GM23338 (cell line): ENCODE measurements around the gene WWOX. TPM values are rescaled to one million over a fixed set of nuclear protein-coding genes. Genes with fewer than 3 reads are reported as not detected.

ENCODE experiments used
- ATAC-seq: fragments of 200-7000 bp; cut with Tn5 transposase; 3 replicates; pipeline ENCODE4 v1.9.1; 2020
- DNase-seq: peaks from one replicate; pipeline ENCODE4 v3.0.0-alpha.2; 2015; ENCODE audit warnings: low spot score
- H2AFZ ChIP-seq: fragments of 200-600 bp; sonication (generic); 2 replicates; pipeline ENCODE4 v1.8.0; 2016; ENCODE audit warnings: antibody characterized with exemption, mild to moderate bottlenecking, moderate library complexity
- H3F3A ChIP-seq: fragments of 200-600 bp; sonication (generic); replicated peaks from 2 replicates; pipeline ENCODE4 v1.8.0; 2017; ENCODE audit warnings: antibody characterized with exemption, mixed run types, low read depth
- H3K27ac ChIP-seq: fragments of 200-600 bp; sonication (generic); 2 replicates; pipeline ENCODE4 v1.6.1; 2016; ENCODE audit warnings: low read depth
- H3K27me3 ChIP-seq: fragments of 200-600 bp; sonication (generic); 2 replicates; pipeline ENCODE4 v1.8.0; 2016; ENCODE audit warnings: mild to moderate bottlenecking, mixed run types, moderate library complexity; ENCODE audit not compliant: insufficient read depth
- H3K36me3 ChIP-seq: fragments of 200-600 bp; sonication (generic); 2 replicates; pipeline ENCODE4 v1.8.0; 2016; ENCODE audit warnings: mild to moderate bottlenecking; ENCODE audit not compliant: insufficient read depth
- H3K4me1 ChIP-seq: fragments of 200-600 bp; sonication (generic); 2 replicates; pipeline ENCODE4 v1.8.0; 2016; ENCODE audit warnings: mild to moderate bottlenecking, moderate library complexity; ENCODE audit not compliant: insufficient read depth
- H3K4me2 ChIP-seq: fragments of 200-600 bp; sonication (generic); 2 replicates; pipeline ENCODE4 v1.7.1; 2017; ENCODE audit warnings: mixed run types
- H3K4me3 ChIP-seq: fragments of 200-600 bp; sonication (generic); 2 replicates; pipeline ENCODE4 v1.6.1; 2016; ENCODE audit warnings: mixed run types
- H3K79me2 ChIP-seq: fragments of 200-600 bp; sonication (generic); replicated peaks from 2 replicates; pipeline ENCODE4 v1.8.0; 2017; ENCODE audit warnings: mild to moderate bottlenecking; ENCODE audit not compliant: insufficient read depth
- H3K9me2 ChIP-seq: fragments of 200-600 bp; sonication (generic); 2 replicates; pipeline ENCODE4 v1.8.0; 2017; ENCODE audit not compliant: insufficient read depth
- H4K20me1 ChIP-seq: fragments of 200-600 bp; sonication (generic); replicated peaks from 2 replicates; pipeline ENCODE4 v1.8.0; 2017; ENCODE audit warnings: mild to moderate bottlenecking; ENCODE audit not compliant: insufficient read depth
- H3K27ac Mint-ChIP-seq: 2 replicates; pipeline ENCODE4 v1.8.0; 2020; ENCODE audit warnings: inconsistent platforms, mild to moderate bottlenecking, moderate library complexity, mixed read lengths
- H3K27me3 Mint-ChIP-seq: 3 replicates; pipeline ENCODE4 v1.8.0; 2022; ENCODE audit warnings: low read depth, mild to moderate bottlenecking, moderate library complexity, mixed read lengths, inconsistent platforms; ENCODE audit not compliant: insufficient read depth, poor library complexity
- H3K36me3 Mint-ChIP-seq: 3 replicates; pipeline ENCODE4 v1.8.0; 2021; ENCODE audit warnings: low read depth, mild to moderate bottlenecking, inconsistent platforms, moderate library complexity, mixed read lengths
- H3K4me1 Mint-ChIP-seq: 3 replicates; pipeline ENCODE4 v1.8.0; 2020; ENCODE audit warnings: mild to moderate bottlenecking, inconsistent platforms, mixed read lengths
- H3K4me3 Mint-ChIP-seq: 3 replicates; pipeline ENCODE4 v1.8.0; 2021; ENCODE audit warnings: moderate library complexity, mild to moderate bottlenecking, inconsistent platforms, mixed read lengths
- H3K9me3 Mint-ChIP-seq: 3 replicates; pipeline ENCODE4 v1.8.0; 2020; ENCODE audit warnings: moderate library complexity, mild to moderate bottlenecking, inconsistent platforms, mixed read lengths
- CREB1 ChIP-seq: fragments of 250-450 bp; sonication (Bioruptor Pico); IDR thresholded peaks from 2 replicates; pipeline ENCODE4 v1.5.0; 2020; ENCODE audit warnings: low read depth, mild to moderate bottlenecking, moderate library complexity
- CTCF ChIP-seq, 2 experiments: fragments of 200-600 bp in 1 of 2; sonication (generic) in 1 of 2; conservative IDR thresholded peaks; 2 replicates each; pipeline versions ENCODE4 v1.5.1 to v1.6.1; 2016 to 2017; ENCODE audit warnings: antibody characterized with exemption in 2 of 2, low read depth in 2 of 2, mild to moderate bottlenecking in 2 of 2, moderate library complexity in 1 of 2
- ETS1 ChIP-seq: IDR thresholded peaks from 2 replicates; pipeline ENCODE4 v1.6.1; 2016; ENCODE audit warnings: antibody characterized with exemption
- EZH2 ChIP-seq: fragments of 200-600 bp; sonication (generic); IDR thresholded peaks from one replicate; pipeline ENCODE4 v1.8.0; 2017; ENCODE audit warnings: antibody characterized with exemption, mild to moderate bottlenecking, low read depth; ENCODE audit not compliant: unreplicated experiment
- EZH2phosphoT487 ChIP-seq: fragments of 200-600 bp; sonication (generic); IDR thresholded peaks from one replicate; pipeline ENCODE4 v1.8.1; 2018; ENCODE audit warnings: antibody characterized with exemption; ENCODE audit not compliant: unreplicated experiment
- NANOG ChIP-seq: IDR thresholded peaks from 2 replicates; pipeline ENCODE4 v1.6.1; 2016; ENCODE audit warnings: antibody characterized with exemption, borderline replicate concordance
- REST ChIP-seq: IDR thresholded peaks from one replicate; pipeline ENCODE4 v1.6.1; 2018; ENCODE audit warnings: antibody characterized with exemption; ENCODE audit not compliant: unreplicated experiment
- STAT1 ChIP-seq: IDR thresholded peaks from one replicate; pipeline ENCODE4 v1.6.1; 2016; ENCODE audit warnings: antibody characterized with exemption; ENCODE audit not compliant: unreplicated experiment
- ZNF114 ChIP-seq: fragments of 250-450 bp; sonication (Bioruptor Pico); IDR thresholded peaks from 2 replicates; pipeline ENCODE4 v1.5.0; 2020; ENCODE audit warnings: mild to moderate bottlenecking, moderate library complexity
- ZNF331 ChIP-seq: fragments of 250-450 bp; sonication (Bioruptor Pico); IDR thresholded peaks from 2 replicates; pipeline ENCODE4 v1.5.0; 2020; ENCODE audit warnings: low read depth, mild to moderate bottlenecking, moderate library complexity
- polyA plus RNA-seq: library from polyadenylated mRNA; unstranded; fragments of >200 nt; fragmentation: Nextera tagmentation; extraction: Ambion mirVana; gene quantifications from 2 replicates; pipeline ENCODE4 v1.2.1, GENCODE V29; 2016
- total RNA-seq: library from RNA; depleted of rRNA; stranded (reverse); fragments of >200 nt; shearing (Covaris generic); gene quantifications from 2 replicates; pipeline ENCODE4 v1.2.3, GENCODE V29; 2014

Gene WWOX
- total and polyA plus RNA-seq, 2 experiments from 2014 or later = 10.0 to 19.3 TPM

- Histone ChIP-seq H4K20me1 (no peaks in the 10 kb centered on the region), H3K4me1 (no peaks in the 10 kb centered on the region), H3K4me2 (no peak overlapping the region), H3K9me2 (peaks cover 5% of the 10 kb centered on the region; the same call in 1 of the 2 replicates), H3K36me3 (no peaks in the 10 kb centered on the region), H3K79me2 (no peaks in the 10 kb centered on the region), H3K27me3 (no peaks in the 10 kb centered on the region), H3K27ac (no peak overlapping the region), H2AFZ (no peak overlapping the region), H3K4me3 (no peak overlapping the region), H3F3A (no peaks in the 10 kb centered on the region)
- no peaks in the 10 kb centered on the region for H3K27me3 Mint-ChIP-seq
- no peaks in the 10 kb centered on the region for H3K36me3 Mint-ChIP-seq
- DNase-seq (no peak), ATAC-seq (no peak)
- TF ChIP-seq EZH2phosphoT487 = no peak
- TF ChIP-seq EZH2 = no peak
- TF ChIP-seq REST = no peak
- TF ChIP-seq ZNF114 (CRISPR knock-in tag) = no peak
- TF ChIP-seq CREB1 (CRISPR knock-in tag) = no peak
- no peak for TF ChIP-seq STAT1
- TF ChIP-seq ZNF331 (CRISPR knock-in tag) = no peak
- no peak for TF ChIP-seq CTCF (conservative IDR thresholded peaks at IDR 0.05; ENCODE audit: low read depth in 2 of 2)
- no peak overlapping the region for H3K27ac Mint-ChIP-seq
- peaks cover 7% of the 10 kb centered on the region for H3K4me1 Mint-ChIP-seq
- H3K4me3 Mint-ChIP-seq = no peak overlapping the region
- no peaks in the 10 kb centered on the region for H3K9me3 Mint-ChIP-seq
Observed at GRCh38 chr16:78669994-78670393, 570.5 kb downstream of the WWOX start.

GRCh38 chr16:78672779-78673556 lies 573.5 kb downstream of the WWOX start:
- Mint-ChIP-seq H3K4me1 (peaks cover 10% of the 10 kb centered on the region), H3K27me3 (no peaks in the 10 kb centered on the region), H3K4me3 (no peak overlapping the region), H3K9me3 (no peaks in the 10 kb centered on the region), H3K27ac (no peak overlapping the region), H3K36me3 (no peaks in the 10 kb centered on the region)
- no peak overlapping the region for H3K4me3 ChIP-seq
- no peak overlapping the region for H3K4me2 ChIP-seq
- peaks cover 5% of the 10 kb centered on the region; the same call in 1 of the 2 replicates for H3K9me2 ChIP-seq
- no peaks in the 10 kb centered on the region for H4K20me1 ChIP-seq
- no peaks in the 10 kb centered on the region for H3F3A ChIP-seq
- H3K27ac ChIP-seq = no peak overlapping the region
- no peaks in the 10 kb centered on the region for H3K27me3 ChIP-seq
- H3K4me1 ChIP-seq = no peaks in the 10 kb centered on the region
- no peaks in the 10 kb centered on the region for H3K36me3 ChIP-seq
- no peak overlapping the region for H2AFZ ChIP-seq
- H3K79me2 ChIP-seq = no peaks in the 10 kb centered on the region
- ATAC-seq = no peak
- no peak for DNase-seq
- TF ChIP-seq NANOG (no peak), CTCF (conservative IDR thresholded peaks at IDR 0.05; ENCODE audit: low read depth in 2 of 2) (no peak), ETS1 (no peak), CREB1 (CRISPR knock-in tag) (no peak), REST (no peak), EZH2 (no peak)
